ENCODE data around the gene N4BP2.
A peak's percentile ranks its signal among the peaks of the same experiment; 100 is the strongest.

The N4BP2 gene

GRCh38 chr4:40190880-40191815 is 134.5 kb downstream of the N4BP2 start:
- Histone ChIP-seq H3K27ac (no peak overlapping the region), H3K36me3 (replicated peaks) (no peaks in the 10 kb centered on the region), H3K27me3 (replicated peaks) (no peaks in the 10 kb centered on the region), H3K4me3 (ENCODE audit: low read depth, low read length) (no peak overlapping the region)
- DNase-seq: no peak
- no peak for TF ChIP-seq CTCF (IDR thresholded peaks at IDR 0.05; ENCODE audit: low read depth, low read length, missing control alignments)
- in situ Hi-C loops (cut with HindIII; ENCODE audit: low pct_ligation_motif_present, low sequenced_read_pairs): no loop called here

GRCh38 chr4:40192114-40193015 is 135.7 kb downstream of the N4BP2 start:
- no peak for TF ChIP-seq CTCF (IDR thresholded peaks at IDR 0.05; ENCODE audit: low read depth, low read length, missing control alignments)
- in situ Hi-C loops (cut with HindIII; ENCODE audit: low pct_ligation_motif_present, low sequenced_read_pairs): no loop called here
- H3K4me3 ChIP-seq (ENCODE audit: low read depth, low read length): no peak overlapping the region
- no peak for DNase-seq
- no peaks in the 10 kb centered on the region for H3K36me3 ChIP-seq (replicated peaks)
- no peak overlapping the region for H3K27ac ChIP-seq
- no peaks in the 10 kb centered on the region for H3K27me3 ChIP-seq (replicated peaks)

- H3K27me3 ChIP-seq (replicated peaks): no peaks in the 10 kb centered on the region
- H3K27ac ChIP-seq: no peak overlapping the region
- in situ Hi-C loops (cut with HindIII; ENCODE audit: low pct_ligation_motif_present, low sequenced_read_pairs): no loop called here
- no peaks in the 10 kb centered on the region for H3K36me3 ChIP-seq (replicated peaks)
- TF ChIP-seq CTCF (IDR thresholded peaks at IDR 0.05; ENCODE audit: low read depth, low read length, missing control alignments): no peak
- DNase-seq: no peak
- no peak overlapping the region for H3K4me3 ChIP-seq (ENCODE audit: low read depth, low read length)
Observed at GRCh38 chr4:40193016-40193571, 136.4 kb downstream of the N4BP2 start.

- DNase-seq: no peak
- H3K36me3 ChIP-seq (replicated peaks): no peaks in the 10 kb centered on the region
- H3K27me3 ChIP-seq (replicated peaks): no peaks in the 10 kb centered on the region
- TF ChIP-seq CTCF (IDR thresholded peaks at IDR 0.05; ENCODE audit: low read depth, low read length, missing control alignments): no peak
- no peak overlapping the region for H3K27ac ChIP-seq
- in situ Hi-C loops (cut with HindIII; ENCODE audit: low pct_ligation_motif_present, low sequenced_read_pairs): no loop called here
- no peak overlapping the region for H3K4me3 ChIP-seq (ENCODE audit: low read depth, low read length)
Observed at GRCh38 chr4:40193578-40193977, 136.9 kb downstream of the N4BP2 start.

- in situ Hi-C loops (cut with HindIII; ENCODE audit: low pct_ligation_motif_present, low sequenced_read_pairs): no loop called here
- no peaks in the 10 kb centered on the region for H3K27me3 ChIP-seq (replicated peaks)
- no peak for TF ChIP-seq CTCF (IDR thresholded peaks at IDR 0.05; ENCODE audit: low read depth, low read length, missing control alignments)
- no peak overlapping the region for H3K4me3 ChIP-seq (ENCODE audit: low read depth, low read length)
- peak; percentile 39 for DNase-seq
- no peak overlapping the region for H3K27ac ChIP-seq
- no peaks in the 10 kb centered on the region for H3K36me3 ChIP-seq (replicated peaks)
Observed at GRCh38 chr4:40194602-40195161, 138.0 kb downstream of the N4BP2 start.
